SU-DHL-6 (cell line): ENCODE data around the gene OR6K2.

Source experiments
- EZH2phosphoT487 ChIP-seq: fragments of 200-600 bp; sonication (generic), shearing (Covaris generic); conservative IDR thresholded peaks from 2 replicates; pipeline ENCODE4 v1.6.1; 2018; ENCODE audit warnings: mild to moderate bottlenecking, antibody characterized with exemption, low read length, moderate library complexity, mixed read lengths
- TF ChIP-seq, protein P1 (sequence below): fragments of 200-600 bp; sonication (generic); IDR thresholded peaks from one replicate; pipeline ENCODE4 v1.5.1; 2017; ENCODE audit warnings: antibody characterized with exemption, mild to moderate bottlenecking, low read length, moderate library complexity; ENCODE audit not compliant: insufficient read depth, poor library complexity, severe bottlenecking

DNA sequence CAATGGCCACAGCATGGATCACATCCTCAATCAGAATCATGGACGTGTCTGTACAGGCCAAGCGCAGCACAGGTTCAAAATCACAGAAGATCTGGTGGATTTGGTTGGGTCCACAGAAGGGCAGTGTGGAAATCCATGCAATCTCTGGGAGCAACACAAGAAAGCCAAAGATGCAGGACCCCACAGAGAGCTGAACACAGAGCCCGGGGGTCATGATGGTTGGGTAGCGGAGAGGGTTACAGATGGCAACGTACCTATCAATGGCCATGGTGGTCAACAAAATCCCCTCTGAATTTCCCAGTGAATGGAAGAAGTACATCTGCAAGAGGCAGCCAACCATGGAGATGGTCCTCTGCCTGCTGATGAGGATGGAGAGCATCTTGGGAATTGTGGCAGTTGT is 24.0 kb upstream of the OR6K2 start:
- TF ChIP-seq, protein P1, sequence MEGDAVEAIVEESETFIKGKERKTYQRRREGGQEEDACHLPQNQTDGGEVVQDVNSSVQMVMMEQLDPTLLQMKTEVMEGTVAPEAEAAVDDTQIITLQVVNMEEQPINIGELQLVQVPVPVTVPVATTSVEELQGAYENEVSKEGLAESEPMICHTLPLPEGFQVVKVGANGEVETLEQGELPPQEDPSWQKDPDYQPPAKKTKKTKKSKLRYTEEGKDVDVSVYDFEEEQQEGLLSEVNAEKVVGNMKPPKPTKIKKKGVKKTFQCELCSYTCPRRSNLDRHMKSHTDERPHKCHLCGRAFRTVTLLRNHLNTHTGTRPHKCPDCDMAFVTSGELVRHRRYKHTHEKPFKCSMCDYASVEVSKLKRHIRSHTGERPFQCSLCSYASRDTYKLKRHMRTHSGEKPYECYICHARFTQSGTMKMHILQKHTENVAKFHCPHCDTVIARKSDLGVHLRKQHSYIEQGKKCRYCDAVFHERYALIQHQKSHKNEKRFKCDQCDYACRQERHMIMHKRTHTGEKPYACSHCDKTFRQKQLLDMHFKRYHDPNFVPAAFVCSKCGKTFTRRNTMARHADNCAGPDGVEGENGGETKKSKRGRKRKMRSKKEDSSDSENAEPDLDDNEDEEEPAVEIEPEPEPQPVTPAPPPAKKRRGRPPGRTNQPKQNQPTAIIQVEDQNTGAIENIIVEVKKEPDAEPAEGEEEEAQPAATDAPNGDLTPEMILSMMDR, result no peak
- TF ChIP-seq EZH2phosphoT487, result no peak
